Tibial artery (tissue), 4 donors: ENCODE measurements around the gene CYP4F2.
"Not testable (repeated sequence)": the region's sequence is repeated elsewhere in the genome, so short reads cannot be mapped to it uniquely, and the experiment has no call there.

Source experiments
- DNase-seq, 2 donors: peaks; one replicate each; pipeline ENCODE4 v3.0.0-alpha.2; 2019
- H3K27ac ChIP-seq, 2 donors: fragments of 200-600 bp; sonication (generic) in 1 of 2; 1 replicate in 1 of 2; 2 replicates in 1 of 2; pipeline ENCODE4 v1.5.1; 2018 to 2019; ENCODE audit warnings: mild to moderate bottlenecking in 1 of 2
- H3K27me3 ChIP-seq, 2 donors: fragments of 200-600 bp; sonication (generic) in 1 of 2; one replicate each; pipeline versions ENCODE4 v1.5.1 to v1.6.0; 2016 to 2019
- H3K36me3 ChIP-seq, 3 donors: fragments of 200-600 bp; sonication (generic) in 2 of 3; one replicate each; pipeline ENCODE4 v1.5.1; 2016 to 2019; ENCODE audit warnings: mild to moderate bottlenecking in 2 of 3
- H3K4me1 ChIP-seq, 4 donors: fragments of 200-600 bp; sonication (generic) in 2 of 4; 1 replicate in 3 of 4; 2 replicates in 1 of 4; pipeline ENCODE4 v1.5.1; 2016 to 2019
- H3K4me3 ChIP-seq, 2 donors: fragments of 200-600 bp; sonication (generic) in 1 of 2; 1 replicate in 1 of 2; 2 replicates in 1 of 2; pipeline ENCODE4 v1.5.1; 2018 to 2019; ENCODE audit warnings: mild to moderate bottlenecking in 2 of 2
- H3K9me3 ChIP-seq, 3 donors: fragments of 200-600 bp; sonication (generic) in 1 of 3; one replicate each; pipeline ENCODE4 v1.5.1; 2016 to 2019
- intact Hi-C: fragments of 100-400 bp; cut with DNase I; formaldehyde crosslinking; loops from one replicate; pipeline ENCODE4 v1.15.0; 2023; ENCODE audit warnings: low total_unique reads
- TF ChIP-seq, protein P1 (sequence below), 2 experiments: fragments of 200-600 bp in 1 of 2; fragments of 450-650 bp in 1 of 2; IDR thresholded peaks; one replicate each; pipeline ENCODE4 v1.5.1; 2017 to 2019; ENCODE audit warnings: antibody characterized with exemption in 2 of 2, mild to moderate bottlenecking in 1 of 2, moderate library complexity in 1 of 2

Gene CYP4F2

DNA sequence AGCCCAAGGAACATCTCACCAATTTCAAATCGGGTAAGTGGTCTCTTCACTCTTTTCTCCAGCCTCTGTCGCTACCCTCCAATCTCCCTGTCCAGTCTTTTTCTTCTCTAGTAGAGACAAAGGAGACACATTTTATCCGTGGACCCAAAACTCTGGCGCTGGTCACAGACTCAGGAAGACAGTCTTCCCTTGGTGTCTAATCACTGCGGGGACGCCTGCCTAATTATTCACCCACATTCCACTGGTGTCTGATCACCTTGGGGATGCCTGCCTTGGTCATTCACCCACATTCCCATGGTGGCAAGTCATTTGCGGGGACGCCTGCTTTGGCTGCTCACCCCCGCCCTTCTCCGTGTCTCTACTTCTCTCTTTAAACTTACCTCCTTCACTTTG lies 68.6 kb downstream of the CYP4F2 start:
- no peak for DNase-seq
- H3K27ac ChIP-seq: no peak overlapping the region

DNA sequence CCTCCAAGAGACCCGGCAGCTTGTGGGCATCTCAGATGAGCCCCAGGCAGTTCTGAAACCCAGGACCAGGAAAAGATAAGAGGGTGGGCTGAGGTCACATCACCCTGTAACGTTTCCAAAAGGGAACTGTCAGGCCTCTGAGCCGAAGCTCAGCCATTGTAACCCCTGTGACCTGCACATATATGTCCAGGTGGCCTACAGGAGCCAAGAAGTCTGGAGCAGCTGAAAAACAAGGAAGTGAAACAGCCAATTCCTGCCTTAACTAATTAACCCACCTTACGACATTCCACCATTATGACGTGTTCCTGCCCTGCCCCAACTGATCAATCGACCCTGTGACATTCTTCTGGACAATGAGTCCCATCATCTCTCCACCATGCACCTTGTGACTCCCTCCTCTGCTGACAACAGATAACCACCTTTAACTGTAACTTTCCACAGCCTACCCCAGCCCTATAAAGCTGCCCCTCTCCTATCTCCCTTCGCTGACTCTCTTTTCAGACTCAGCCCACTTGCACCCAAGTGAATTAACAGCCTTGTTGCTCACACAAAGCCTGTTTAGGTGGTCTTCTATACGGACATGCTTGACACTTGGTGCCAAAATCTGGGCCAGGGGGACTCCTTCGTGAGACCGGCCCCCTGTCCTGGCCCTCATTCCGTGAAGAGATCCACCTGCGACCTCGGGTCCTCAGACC lies 69.1 kb downstream of the CYP4F2 start:
- not testable (repeated sequence) for H3K4me3 ChIP-seq, H3K27ac ChIP-seq

More for the DNA sequence above, 68.6 kb downstream of the CYP4F2 start:
- no peak overlapping the region for H3K4me3 ChIP-seq
- TF ChIP-seq, protein P1, sequence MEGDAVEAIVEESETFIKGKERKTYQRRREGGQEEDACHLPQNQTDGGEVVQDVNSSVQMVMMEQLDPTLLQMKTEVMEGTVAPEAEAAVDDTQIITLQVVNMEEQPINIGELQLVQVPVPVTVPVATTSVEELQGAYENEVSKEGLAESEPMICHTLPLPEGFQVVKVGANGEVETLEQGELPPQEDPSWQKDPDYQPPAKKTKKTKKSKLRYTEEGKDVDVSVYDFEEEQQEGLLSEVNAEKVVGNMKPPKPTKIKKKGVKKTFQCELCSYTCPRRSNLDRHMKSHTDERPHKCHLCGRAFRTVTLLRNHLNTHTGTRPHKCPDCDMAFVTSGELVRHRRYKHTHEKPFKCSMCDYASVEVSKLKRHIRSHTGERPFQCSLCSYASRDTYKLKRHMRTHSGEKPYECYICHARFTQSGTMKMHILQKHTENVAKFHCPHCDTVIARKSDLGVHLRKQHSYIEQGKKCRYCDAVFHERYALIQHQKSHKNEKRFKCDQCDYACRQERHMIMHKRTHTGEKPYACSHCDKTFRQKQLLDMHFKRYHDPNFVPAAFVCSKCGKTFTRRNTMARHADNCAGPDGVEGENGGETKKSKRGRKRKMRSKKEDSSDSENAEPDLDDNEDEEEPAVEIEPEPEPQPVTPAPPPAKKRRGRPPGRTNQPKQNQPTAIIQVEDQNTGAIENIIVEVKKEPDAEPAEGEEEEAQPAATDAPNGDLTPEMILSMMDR (IDR thresholded peaks at IDR 0.05): no peak
- intact Hi-C loops: no loop called here
- no peaks in the 10 kb centered on the region for H3K9me3 ChIP-seq
- peaks cover 0 to 26% of the 10 kb centered on the region in 2 donors for H3K27me3 ChIP-seq
- H3K4me1 ChIP-seq: no peaks in the 10 kb centered on the region
- no peaks in the 10 kb centered on the region for H3K36me3 ChIP-seq

DNA sequence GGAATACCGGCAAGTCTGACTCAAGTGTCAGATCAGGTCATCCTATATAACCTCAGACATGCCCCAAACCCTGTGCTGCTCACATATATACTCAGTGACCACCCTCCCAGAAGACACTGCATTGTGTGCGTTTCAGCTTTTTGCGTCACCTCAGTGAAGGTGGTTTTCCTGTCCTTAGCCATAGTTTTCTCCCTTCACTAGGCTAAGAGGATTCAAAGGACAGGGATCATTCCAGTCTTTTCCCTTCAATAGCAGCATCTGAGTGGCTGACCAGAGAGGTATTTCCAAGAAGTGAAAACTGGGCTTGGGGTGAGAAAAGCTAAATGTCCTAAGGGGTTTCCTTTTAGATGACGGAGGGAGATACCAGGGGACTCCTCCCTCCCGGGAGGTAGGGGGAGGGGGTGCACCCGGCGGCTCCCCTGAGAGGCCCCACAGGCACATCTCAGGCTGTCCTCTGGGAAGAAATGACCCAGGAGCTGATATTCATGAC lies 69.7 kb downstream of the CYP4F2 start:
- Histone ChIP-seq H3K27ac (no peak overlapping the region), H3K4me3 (no peak overlapping the region), H3K36me3 (no peaks in the 10 kb centered on the region), H3K4me1 (no peaks in the 10 kb centered on the region), H3K9me3 (no peaks in the 10 kb centered on the region), H3K27me3 (peaks cover 0 to 26% of the 10 kb centered on the region in 2 donors)
- TF ChIP-seq, protein P1 (IDR thresholded peaks at IDR 0.05): no peak
- DNase-seq: no peak
- intact Hi-C loops: no loop called here

More for the DNA sequence above, 69.1 kb downstream of the CYP4F2 start:
- H3K4me1 ChIP-seq, H3K36me3 ChIP-seq, H3K9me3 ChIP-seq, DNase-seq, intact Hi-C loops: not testable (repeated sequence)
- peaks cover 0 to 26% of the 10 kb centered on the region in 2 donors for H3K27me3 ChIP-seq
